GM13977 (cell line): Measurements from ENCODE around the gene ZBED6.
"Not testable (repeated sequence)": the region's sequence is repeated elsewhere in the genome, so short reads cannot be mapped to it uniquely, and the experiment has no call there.

Experiments used
- DNase-seq: peaks from one replicate; pipeline ENCODE4 v3.0.0; 2012; ENCODE audit warnings: low spot score
- in situ Hi-C: fragments of 300-500 bp; cut with MboI; formaldehyde crosslinking; loops from one replicate; pipeline ENCODE4 v1.12.0; 2022; ENCODE audit warnings: low sequenced_read_pairs, low pct_unique_long_range_greater_than_20kb, mixed read lengths, inconsistent platforms; ENCODE audit not compliant: unreplicated experiment
- TF ChIP-seq, protein P1 (sequence below): IDR thresholded peaks from 2 replicates; pipeline ENCODE4 v1.5.1; 2012; ENCODE audit warnings: mild to moderate bottlenecking, control low read depth; ENCODE audit not compliant: insufficient read depth; ENCODE audit errors: extremely low read depth, missing control alignments

ZBED6 gene

DNA sequence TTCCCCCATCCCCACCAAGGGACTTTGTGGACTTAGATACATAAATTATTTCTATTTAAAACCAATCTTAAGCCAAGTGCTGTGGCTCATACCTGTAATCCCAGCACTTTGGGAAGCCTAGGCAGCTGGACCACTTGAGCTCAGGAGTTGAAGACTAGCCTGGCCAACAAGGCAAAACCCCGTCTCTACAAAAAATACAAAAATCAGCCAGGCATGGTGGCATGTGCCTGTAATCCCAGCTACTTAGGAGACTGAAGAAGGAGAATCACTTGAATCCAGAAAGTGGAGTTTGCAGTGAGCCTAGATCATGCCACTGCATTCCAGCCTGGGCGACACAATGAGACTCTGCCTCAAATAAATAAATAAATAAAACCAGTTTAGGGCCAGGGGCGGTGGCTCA lies 34.9 kb upstream of the ZBED6 start:
- in situ Hi-C loops, result no loop called here
- no peak for DNase-seq
- TF ChIP-seq, protein P1, sequence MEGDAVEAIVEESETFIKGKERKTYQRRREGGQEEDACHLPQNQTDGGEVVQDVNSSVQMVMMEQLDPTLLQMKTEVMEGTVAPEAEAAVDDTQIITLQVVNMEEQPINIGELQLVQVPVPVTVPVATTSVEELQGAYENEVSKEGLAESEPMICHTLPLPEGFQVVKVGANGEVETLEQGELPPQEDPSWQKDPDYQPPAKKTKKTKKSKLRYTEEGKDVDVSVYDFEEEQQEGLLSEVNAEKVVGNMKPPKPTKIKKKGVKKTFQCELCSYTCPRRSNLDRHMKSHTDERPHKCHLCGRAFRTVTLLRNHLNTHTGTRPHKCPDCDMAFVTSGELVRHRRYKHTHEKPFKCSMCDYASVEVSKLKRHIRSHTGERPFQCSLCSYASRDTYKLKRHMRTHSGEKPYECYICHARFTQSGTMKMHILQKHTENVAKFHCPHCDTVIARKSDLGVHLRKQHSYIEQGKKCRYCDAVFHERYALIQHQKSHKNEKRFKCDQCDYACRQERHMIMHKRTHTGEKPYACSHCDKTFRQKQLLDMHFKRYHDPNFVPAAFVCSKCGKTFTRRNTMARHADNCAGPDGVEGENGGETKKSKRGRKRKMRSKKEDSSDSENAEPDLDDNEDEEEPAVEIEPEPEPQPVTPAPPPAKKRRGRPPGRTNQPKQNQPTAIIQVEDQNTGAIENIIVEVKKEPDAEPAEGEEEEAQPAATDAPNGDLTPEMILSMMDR, result no peak

DNA sequence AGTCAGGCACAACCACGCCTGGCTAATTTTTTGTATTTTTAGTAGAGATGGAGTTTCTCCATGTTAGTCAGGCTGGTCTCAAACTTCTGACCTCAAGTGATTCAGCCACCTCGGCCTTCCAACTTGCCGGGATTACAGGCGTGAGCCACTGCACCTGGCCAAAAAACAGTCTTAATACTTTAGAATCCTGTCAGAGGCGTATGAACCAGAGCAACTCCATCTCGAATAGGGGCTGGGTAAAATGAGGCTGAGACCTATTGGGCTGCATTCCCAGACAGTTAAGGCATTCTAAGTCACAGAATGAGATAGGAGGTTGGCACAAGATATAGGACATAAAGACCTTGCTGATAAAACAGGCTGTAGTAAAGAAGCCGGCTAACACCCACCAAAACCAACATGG lies 33.5 kb upstream of the ZBED6 start:
- DNase-seq, in situ Hi-C loops: not testable (repeated sequence)

DNA sequence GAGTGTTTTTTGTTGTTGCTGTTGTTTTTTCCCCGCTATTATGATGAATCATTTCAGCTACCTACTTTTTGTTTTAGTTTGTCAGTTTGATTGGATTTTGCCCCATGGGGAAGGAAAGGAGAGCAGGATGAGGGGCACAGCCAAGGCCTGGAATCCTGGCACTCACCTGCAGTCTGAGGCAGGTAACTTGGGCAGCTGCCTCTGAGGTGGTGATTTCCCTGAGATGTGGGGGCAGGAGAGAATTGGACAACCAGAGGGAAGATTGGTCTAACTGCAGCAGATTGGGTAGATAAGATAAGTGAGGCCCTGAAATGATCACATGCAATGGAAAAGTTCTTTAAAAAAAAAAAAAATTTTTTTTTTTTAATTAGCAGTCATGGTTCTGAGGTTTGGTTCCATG lies 31.9 kb upstream of the ZBED6 start:
- in situ Hi-C loops, result no loop called here
- TF ChIP-seq, protein P1, result no peak
- DNase-seq, result no peak

DNA sequence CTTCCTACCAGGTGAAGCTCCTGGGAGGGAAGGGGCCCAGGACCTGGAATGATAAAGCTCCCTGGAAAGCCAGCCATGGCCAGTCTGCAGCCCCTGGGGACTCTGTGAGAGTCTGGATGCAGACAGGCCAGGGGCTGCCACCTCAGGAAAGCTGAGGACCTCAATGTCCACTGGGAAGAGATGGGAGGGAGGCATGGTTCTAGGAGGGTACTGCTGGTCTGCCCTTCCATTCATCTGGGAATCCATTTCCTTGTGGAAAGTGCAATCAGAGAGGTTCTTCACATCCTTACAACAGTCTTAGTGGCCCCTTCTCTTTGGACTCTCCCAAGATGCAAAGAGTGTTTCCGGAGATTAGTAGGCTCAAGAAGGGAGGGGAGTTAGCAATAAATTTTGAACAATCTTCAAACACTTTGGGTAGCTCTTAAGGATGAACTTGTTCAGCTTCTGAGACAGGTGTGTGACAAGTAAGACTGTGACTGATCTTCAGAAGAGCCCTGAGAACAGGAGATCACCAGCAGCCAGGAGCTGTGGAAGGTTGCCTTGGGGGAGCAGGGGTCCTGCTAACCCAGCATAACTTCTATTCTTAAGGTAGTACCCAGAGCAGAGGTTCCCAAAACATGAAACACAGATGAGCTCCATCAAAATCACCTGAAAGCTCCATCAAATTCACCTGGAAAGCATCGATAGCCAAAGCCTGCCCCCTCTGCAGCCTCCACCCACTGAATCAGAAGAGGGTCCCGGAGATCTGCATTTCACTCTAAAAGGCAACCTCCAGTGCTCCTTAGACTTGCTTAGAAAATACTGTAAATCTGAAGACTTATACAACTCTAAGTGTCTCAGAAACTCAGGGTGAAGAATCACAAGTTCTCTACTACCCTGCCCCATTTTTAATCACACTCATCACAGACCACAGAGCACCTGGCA lies 31.1 kb upstream of the ZBED6 start:
- DNase-seq, result no peak
- in situ Hi-C loops, result no loop called here
- TF ChIP-seq, protein P1, result no peak

DNA sequence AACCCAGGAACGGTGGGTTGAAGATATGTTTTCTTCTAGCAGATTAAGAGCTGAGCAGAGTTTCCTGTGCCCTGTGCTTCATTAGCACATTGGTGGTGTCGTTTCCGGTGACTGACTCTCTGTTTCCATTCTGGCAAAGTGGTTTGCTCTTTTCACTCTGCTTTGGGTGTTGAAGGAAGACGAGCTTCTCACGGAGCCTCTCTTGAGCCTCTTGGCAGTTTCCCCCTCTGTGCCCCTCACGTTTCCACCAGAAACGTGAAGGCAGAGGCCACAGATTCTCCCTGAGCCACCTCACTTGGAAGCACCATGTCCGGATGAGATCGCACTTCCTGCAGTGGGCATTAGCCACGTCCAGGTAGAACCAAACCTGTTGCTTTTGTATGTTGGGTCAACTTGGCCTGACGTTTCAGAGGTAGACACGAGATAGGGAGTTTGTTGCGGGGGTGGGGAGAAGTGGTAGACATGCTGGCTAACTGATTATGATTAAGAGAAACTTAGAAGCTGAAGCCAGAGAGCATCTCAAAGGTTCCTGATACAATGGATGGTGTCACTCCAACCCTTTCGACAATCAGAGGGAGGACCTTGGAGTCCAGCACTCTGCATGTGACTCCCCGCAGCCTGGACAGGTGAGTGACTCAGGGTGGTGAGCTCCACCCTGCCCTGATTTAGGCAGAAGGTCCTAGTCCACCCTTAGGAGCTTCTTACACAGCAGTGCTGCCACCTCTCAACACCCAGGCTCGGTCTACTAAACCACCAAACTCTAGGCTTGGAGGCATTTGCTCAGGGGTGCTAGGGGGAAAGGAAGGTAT lies 30.2 kb upstream of the ZBED6 start, which contains the start of gene LAX1:
TSS of gene LAX1 (plus strand) at position 155 of the 809 bp plus-strand sequence. CDS start at position 538, 383 bp downstream.
- DNase-seq, result peak; percentile 55
- in situ Hi-C loops, result no loop called here
- TF ChIP-seq, protein P1, result no peak

DNA sequence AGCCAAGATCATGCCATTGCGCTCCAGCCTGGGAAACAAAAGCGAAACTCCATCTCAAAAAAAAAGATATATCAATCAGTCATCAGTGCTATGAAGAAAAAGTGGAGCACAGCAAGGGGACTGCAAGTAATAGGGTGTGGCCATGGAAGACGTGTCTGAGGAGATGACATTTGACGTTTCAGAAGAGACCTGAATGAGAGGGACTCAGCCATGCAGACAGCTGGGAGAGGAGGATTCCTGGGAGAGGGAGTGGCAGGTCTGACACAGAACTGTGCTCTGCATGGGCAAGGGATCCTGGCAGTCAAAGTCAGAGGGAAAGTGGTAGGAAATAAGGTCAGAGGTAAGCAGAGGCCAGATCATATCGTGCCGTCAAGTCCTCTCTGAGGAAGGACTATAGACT lies 27.2 kb upstream of the ZBED6 start:
- no peak for DNase-seq
- TF ChIP-seq, protein P1, result no peak
- in situ Hi-C loops, result no loop called here
